RWPE2 (cell line): ENCODE measurements around the gene CD27.
"Not testable (repeated sequence)": the region's sequence is repeated elsewhere in the genome, so short reads cannot be mapped to it uniquely, and the experiment has no call there.

Source experiments
- ATAC-seq: fragments of 200-7000 bp; cut with Tn5 transposase; 3 replicates; pipeline ENCODE4 v1.9.1; 2021; ENCODE audit warnings: low read depth
- DNase-seq: peaks from one replicate; pipeline ENCODE4 v3.0.0-alpha.2; 2020; ENCODE audit warnings: low spot score
- H3K27ac ChIP-seq: fragments of 450-650 bp; 2 replicates; pipeline ENCODE4 v1.5.1; 2017; ENCODE audit warnings: mild to moderate bottlenecking; ENCODE audit not compliant: poor library complexity, severe bottlenecking
- H3K27me3 ChIP-seq: fragments of 250-450 bp; sonication (Bioruptor Pico); 2 replicates; pipeline ENCODE4 v1.5.1; 2021; ENCODE audit warnings: mild to moderate bottlenecking, moderate library complexity; ENCODE audit not compliant: insufficient read depth, poor library complexity, severe bottlenecking
- H3K36me3 ChIP-seq: fragments of 250-450 bp; sonication (Bioruptor Pico); 2 replicates; pipeline ENCODE4 v1.5.1; 2020; ENCODE audit warnings: low read depth, mild to moderate bottlenecking, moderate library complexity
- H3K4me1 ChIP-seq: fragments of 250-450 bp; sonication (Bioruptor Pico); 2 replicates; pipeline ENCODE4 v1.5.1; 2021; ENCODE audit warnings: mild to moderate bottlenecking, moderate library complexity; ENCODE audit not compliant: insufficient read depth, poor library complexity, severe bottlenecking
- H3K4me3 ChIP-seq: fragments of 250-450 bp; sonication (Bioruptor Pico); 2 replicates; pipeline ENCODE4 v1.5.1; 2021; ENCODE audit warnings: mild to moderate bottlenecking, moderate library complexity; ENCODE audit not compliant: severe bottlenecking
- H3K9me3 ChIP-seq: fragments of 250-450 bp; sonication (Bioruptor Pico); 2 replicates; pipeline ENCODE4 v1.5.1; 2021; ENCODE audit warnings: mild to moderate bottlenecking, moderate library complexity; ENCODE audit not compliant: severe bottlenecking
- CTCF ChIP-seq: fragments of 450-650 bp; IDR thresholded peaks from one replicate; pipeline ENCODE4 v1.5.1; 2017; ENCODE audit warnings: mild to moderate bottlenecking, moderate library complexity; ENCODE audit not compliant: poor library complexity, severe bottlenecking

Gene CD27

GRCh38 chr12:6488240-6488639 is 43.5 kb downstream of the CD27 start:
- Histone ChIP-seq H3K27me3 (no peaks in the 10 kb centered on the region), H3K36me3 (peaks cover 12% of the 10 kb centered on the region), H3K4me3 (no peak overlapping the region), H3K27ac (no peak overlapping the region), H3K9me3 (no peaks in the 10 kb centered on the region), H3K4me1 (peaks cover 3% of the 10 kb centered on the region)
- ATAC-seq (no peak), DNase-seq (no peak)
- no peak for TF ChIP-seq CTCF

GRCh38 chr12:6489449-6489848 is 44.7 kb downstream of the CD27 start:
- H3K36me3 ChIP-seq, result peaks cover 13% of the 10 kb centered on the region
- H3K27ac ChIP-seq, result no peak overlapping the region
- no peaks in the 10 kb centered on the region for H3K9me3 ChIP-seq
- no peaks in the 10 kb centered on the region for H3K27me3 ChIP-seq
- ATAC-seq, result no peak
- no peak overlapping the region for H3K4me3 ChIP-seq
- H3K4me1 ChIP-seq, result peaks cover 3% of the 10 kb centered on the region
- DNase-seq, result no peak
- TF ChIP-seq CTCF, result no peak

- H3K4me3 ChIP-seq, ATAC-seq: not testable (repeated sequence)
- peaks cover 13% of the 10 kb centered on the region for H3K4me1 ChIP-seq
Observed at GRCh38 chr12:6490673-6491072, 45.9 kb downstream of the CD27 start.

GRCh38 chr12:6492838-6493496 is 48.2 kb downstream of the CD27 start, which contains the start of gene MRPL51:
MRPL51 (minus strand) TSS chr12:6493262; CDS start chr12:6493136, 126 bp downstream.
- TF ChIP-seq CTCF, result no peak
- peak within 1 kb of the TSS; percentile 88 for H3K27ac ChIP-seq
- H3K27me3 ChIP-seq, result no peaks in the 10 kb centered on the region
- ATAC-seq, result peak; percentile 84
- H3K4me1 ChIP-seq, result peaks cover 13% of the 10 kb centered on the region
- DNase-seq, result peak; percentile 96
- H3K4me3 ChIP-seq, result peak within 1 kb of the TSS; percentile 48
- peaks cover 46% of the 10 kb centered on the region for H3K36me3 ChIP-seq
- H3K9me3 ChIP-seq, result no peaks in the 10 kb centered on the region

More at GRCh38 chr12:6490673-6491072, 45.9 kb downstream of the CD27 start:
- not testable (repeated sequence) for H3K9me3 ChIP-seq, DNase-seq, H3K27ac ChIP-seq, H3K27me3 ChIP-seq
- H3K36me3 ChIP-seq, result peaks cover 26% of the 10 kb centered on the region

- Histone ChIP-seq H3K27ac (peak within 1 kb of the TSS; percentile 88), H3K4me3 (peak within 1 kb of the TSS; percentile 48), H3K4me1 (peaks cover 13% of the 10 kb centered on the region), H3K27me3 (no peaks in the 10 kb centered on the region), H3K9me3 (no peaks in the 10 kb centered on the region), H3K36me3 (peaks cover 54% of the 10 kb centered on the region)
- TF ChIP-seq CTCF, result peak; percentile 6
- DNase-seq, result peak; percentile 95
- peak; percentile 87 for ATAC-seq
Observed at GRCh38 chr12:6493497-6494257, 48.9 kb downstream of the CD27 start, which contains the start of gene NCAPD2. NCAPD2 (plus strand) TSS chr12:6494102; CDS start chr12:6495099, 997 bp downstream.
